CD4-positive, alpha-beta T cell treated with Interleukin-15 for 4 hours (primary cell): Measurements from ENCODE around the gene PTPRD.
"Not testable (repeated sequence)": the region's sequence is repeated elsewhere in the genome, so short reads cannot be mapped to it uniquely, and the experiment has no call there.

Experiments
- DNase-seq: peaks from one replicate; pipeline ENCODE4 v3.0.0-alpha.2; 2020; ENCODE audit warnings: low spot score

The PTPRD gene

GRCh38 chr9:9492506-9492905, 1120.3 kb downstream of the PTPRD start:
- no peak for DNase-seq

GRCh38 chr9:9489183-9489582, 1123.6 kb downstream of the PTPRD start:
- no peak for DNase-seq

GRCh38 chr9:9483175-9483574, 1129.6 kb downstream of the PTPRD start:
- no peak for DNase-seq

- no peak for DNase-seq
Observed at GRCh38 chr9:9478741-9479140, 1134.1 kb downstream of the PTPRD start.

- no peak for DNase-seq
Observed at GRCh38 chr9:9469271-9469670, 1143.5 kb downstream of the PTPRD start.

- not testable (repeated sequence) for DNase-seq
Observed at GRCh38 chr9:9441874-9442273, 1170.9 kb downstream of the PTPRD start.

GRCh38 chr9:9437641-9438040, 1175.2 kb downstream of the PTPRD start:
- DNase-seq, result no peak

- DNase-seq, result not testable (repeated sequence)
Observed at GRCh38 chr9:9426454-9426853, 1186.3 kb downstream of the PTPRD start.

GRCh38 chr9:9412241-9412640, 1200.6 kb downstream of the PTPRD start:
- no peak for DNase-seq

GRCh38 chr9:9410736-9411135, 1202.1 kb downstream of the PTPRD start:
- no peak for DNase-seq

GRCh38 chr9:9399982-9400381, 1212.8 kb downstream of the PTPRD start:
- DNase-seq, result no peak

GRCh38 chr9:9396518-9396917, 1216.3 kb downstream of the PTPRD start:
- DNase-seq, result no peak

GRCh38 chr9:9395539-9395938, 1217.3 kb downstream of the PTPRD start:
- DNase-seq, result no peak

- DNase-seq, result no peak
Observed at GRCh38 chr9:9392755-9393154, 1220.0 kb downstream of the PTPRD start.

- no peak for DNase-seq
Observed at GRCh38 chr9:9389904-9390303, 1222.9 kb downstream of the PTPRD start.

GRCh38 chr9:9387511-9388115, 1225.2 kb downstream of the PTPRD start:
- DNase-seq, result no peak

- no peak for DNase-seq
Observed at GRCh38 chr9:9362332-9362731, 1250.5 kb downstream of the PTPRD start.

GRCh38 chr9:9352877-9353481, 1259.8 kb downstream of the PTPRD start:
- DNase-seq, result no peak

GRCh38 chr9:9341203-9341602, 1271.6 kb downstream of the PTPRD start:
- DNase-seq, result no peak

GRCh38 chr9:9337129-9337528, 1275.7 kb downstream of the PTPRD start:
- DNase-seq, result no peak

- no peak for DNase-seq
Observed at GRCh38 chr9:9326749-9327148, 1286.1 kb downstream of the PTPRD start.

- DNase-seq, result no peak
Observed at GRCh38 chr9:9319007-9319406, 1293.8 kb downstream of the PTPRD start.

GRCh38 chr9:9310743-9311142, 1302.1 kb downstream of the PTPRD start:
- DNase-seq, result not testable (repeated sequence)

GRCh38 chr9:9305600-9305999, 1307.2 kb downstream of the PTPRD start:
- DNase-seq, result no peak
